ENCODE results near the gene RBM18.

The RBM18 gene

GRCh38 chr9:122264360-122265148 lies at the start of gene RBM18, which contains the start of gene MRRF:
RBM18 (minus strand) TSS chr9:122264840; CDS start chr9:122261492, 3,348 bp downstream.
MRRF (plus strand) TSS chr9:122264882; CDS start chr9:122270892, 6,010 bp downstream.
- peak; percentile 94 to 96 for DNase-seq

GRCh38 chr9:122314165-122314564 lies 49.5 kb upstream of the RBM18 start:
- no peak for DNase-seq

DNA sequence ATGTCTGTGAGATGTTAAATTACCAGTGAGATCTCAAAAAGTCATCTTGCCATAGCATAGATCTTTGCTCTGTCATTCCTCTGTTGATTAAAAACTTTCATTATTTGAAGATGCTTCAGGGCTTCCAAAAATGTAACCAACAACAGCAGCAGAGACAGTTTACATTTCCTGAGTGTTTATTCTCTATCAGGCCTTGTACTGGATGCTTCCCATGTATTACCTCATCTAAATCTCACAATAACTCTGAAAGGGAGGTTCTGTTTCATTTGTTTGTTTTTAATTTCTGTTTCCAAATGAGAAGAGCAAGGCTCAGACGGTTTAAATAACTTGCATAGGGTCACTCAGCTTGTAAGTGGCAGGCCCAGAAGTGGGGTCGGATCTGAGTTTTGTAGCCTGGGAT lies 45.2 kb upstream of the RBM18 start:
- DNase-seq = no peak

DNA sequence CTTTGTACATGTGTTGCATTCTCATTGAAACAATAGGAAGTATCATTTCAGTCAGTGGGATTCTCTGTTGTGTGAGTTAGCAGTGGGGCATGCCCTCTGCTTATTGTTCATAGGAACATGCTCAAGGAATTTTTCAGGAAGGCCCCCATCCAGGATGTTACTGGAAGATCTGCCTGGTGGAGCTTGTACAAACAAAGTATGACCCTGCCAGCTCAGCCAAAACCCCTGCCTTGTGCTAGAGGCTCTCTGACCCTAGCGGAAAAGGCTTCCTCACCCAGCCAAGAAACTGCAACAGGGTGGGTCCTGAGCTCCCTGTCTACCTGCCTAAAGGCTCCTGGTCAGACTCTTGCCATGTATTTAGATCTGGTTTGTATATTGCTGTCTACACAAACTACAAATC lies 43.3 kb upstream of the RBM18 start:
- DNase-seq = no peak

DNA sequence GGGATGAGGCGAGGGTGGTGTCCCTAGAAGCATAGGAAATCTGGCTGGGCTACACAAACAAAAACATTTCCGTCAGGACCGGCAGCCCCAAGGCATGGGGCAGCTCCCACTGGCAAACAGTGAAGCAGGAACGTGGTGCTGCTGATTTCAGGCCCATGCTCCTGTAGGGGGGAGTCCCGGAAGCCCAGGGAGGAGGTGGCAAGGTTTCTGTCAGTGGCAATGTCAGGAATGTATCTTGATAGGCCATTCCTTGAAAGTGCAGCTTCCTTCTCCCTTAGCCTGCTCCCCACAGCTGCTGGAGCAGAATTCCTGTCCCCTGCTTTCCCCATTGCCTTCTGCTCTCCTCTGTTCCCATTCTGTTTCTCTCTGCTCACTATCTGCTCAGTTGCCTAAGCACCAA lies 42.4 kb upstream of the RBM18 start:
- no peak for DNase-seq

DNA sequence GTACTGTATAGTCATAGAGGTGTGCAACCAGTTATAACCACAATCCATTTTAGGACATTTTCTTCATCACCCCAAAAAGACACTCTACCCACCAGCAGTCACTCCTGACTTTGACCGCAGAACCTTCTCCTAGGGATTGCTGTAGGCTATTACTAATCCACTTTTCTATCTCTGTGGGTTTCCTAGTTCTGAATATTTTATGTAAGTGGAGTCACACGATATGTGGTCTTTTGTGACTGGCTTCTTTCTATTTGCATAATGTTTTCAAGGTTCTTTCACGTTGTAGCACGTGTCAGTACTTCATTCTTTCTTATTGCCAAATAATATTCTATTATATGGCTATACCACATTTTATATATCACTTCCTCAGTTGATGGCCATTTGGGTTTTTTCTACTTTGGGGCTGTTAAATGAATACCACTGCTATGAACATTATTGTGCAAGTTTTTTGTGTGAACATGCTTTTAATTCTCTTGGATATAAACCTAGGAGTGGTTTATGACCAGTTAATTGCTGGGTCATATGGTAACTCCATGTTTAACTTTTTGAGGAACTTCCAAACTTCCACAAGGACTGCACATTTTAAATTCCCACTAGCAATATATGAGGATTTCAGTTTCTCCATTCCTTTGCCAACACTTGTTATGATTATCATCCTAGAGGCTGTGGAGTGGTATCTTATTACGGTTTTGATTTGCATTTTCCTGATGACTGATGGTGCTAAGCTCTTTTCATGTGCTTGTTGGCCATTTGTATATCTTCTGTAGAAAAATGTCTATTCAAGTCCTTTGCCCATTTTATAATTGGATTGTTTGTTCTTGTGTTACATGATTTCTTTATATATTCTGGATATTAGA lies 37.8 kb upstream of the RBM18 start:
- no peak for DNase-seq

DNA sequence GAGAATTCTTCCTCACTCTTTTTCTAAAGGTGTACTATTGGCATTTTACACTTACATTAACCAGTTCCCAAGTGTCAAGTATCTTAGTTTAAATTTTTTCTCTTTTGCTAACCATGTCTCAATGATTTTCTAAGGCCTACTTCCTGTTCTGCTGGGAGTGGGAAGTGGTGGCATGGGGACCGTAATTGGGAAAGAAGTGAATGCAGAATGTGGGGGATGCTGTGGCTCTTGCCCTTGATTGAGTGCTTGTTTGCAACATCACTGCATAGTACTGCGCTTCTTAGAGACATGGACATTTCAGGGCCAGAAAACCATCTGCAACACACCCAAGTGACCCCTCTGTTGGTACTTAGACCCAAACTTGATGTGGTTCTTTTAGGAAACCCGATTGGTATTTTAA lies 32.9 kb upstream of the RBM18 start:
- DNase-seq = no peak

DNA sequence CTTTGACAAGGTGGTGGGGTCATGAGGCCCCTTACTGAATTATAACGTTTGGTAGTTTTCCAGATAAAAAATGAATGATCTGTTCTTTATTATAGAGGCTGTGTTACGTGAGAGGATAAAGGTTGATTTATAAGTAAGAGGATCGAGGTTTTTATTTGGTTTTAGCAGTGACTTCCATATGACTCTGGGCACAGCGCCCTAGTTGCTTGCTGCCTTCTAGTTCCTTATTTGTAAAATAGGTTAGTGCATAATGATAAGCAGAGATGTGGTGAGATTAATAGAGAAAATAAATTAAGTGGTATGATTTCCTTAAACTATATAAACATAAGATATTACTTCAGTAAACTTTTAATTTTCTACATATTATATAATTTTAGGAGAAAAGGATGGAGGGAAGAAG lies 29.9 kb upstream of the RBM18 start:
- DNase-seq = no peak

GRCh38 chr9:122291458-122291857 lies 26.8 kb upstream of the RBM18 start:
- DNase-seq = no peak

GRCh38 chr9:122287214-122287720 lies 22.6 kb upstream of the RBM18 start:
- DNase-seq = no peak

GRCh38 chr9:122286764-122287163 lies 22.1 kb upstream of the RBM18 start:
- no peak for DNase-seq

DNA sequence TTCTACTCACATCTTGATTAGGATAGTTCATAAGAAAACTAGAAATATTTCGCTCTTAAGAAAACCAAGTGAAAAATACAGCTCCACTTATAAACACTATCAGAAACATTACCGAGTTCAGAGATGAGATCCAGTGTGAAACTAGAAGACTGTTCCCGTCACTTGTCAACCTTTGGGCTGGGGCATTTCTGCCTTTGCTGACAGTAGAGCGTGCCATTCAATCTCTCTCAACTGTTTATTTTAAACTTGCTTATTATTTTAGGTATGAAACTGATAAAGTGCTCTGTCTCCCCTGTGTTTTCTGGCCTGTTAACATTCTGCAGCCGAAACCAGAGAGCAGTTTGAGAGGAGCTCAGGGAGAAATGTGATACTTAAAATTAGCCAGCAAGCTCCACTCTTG lies 16.7 kb upstream of the RBM18 start:
- DNase-seq = no peak

DNA sequence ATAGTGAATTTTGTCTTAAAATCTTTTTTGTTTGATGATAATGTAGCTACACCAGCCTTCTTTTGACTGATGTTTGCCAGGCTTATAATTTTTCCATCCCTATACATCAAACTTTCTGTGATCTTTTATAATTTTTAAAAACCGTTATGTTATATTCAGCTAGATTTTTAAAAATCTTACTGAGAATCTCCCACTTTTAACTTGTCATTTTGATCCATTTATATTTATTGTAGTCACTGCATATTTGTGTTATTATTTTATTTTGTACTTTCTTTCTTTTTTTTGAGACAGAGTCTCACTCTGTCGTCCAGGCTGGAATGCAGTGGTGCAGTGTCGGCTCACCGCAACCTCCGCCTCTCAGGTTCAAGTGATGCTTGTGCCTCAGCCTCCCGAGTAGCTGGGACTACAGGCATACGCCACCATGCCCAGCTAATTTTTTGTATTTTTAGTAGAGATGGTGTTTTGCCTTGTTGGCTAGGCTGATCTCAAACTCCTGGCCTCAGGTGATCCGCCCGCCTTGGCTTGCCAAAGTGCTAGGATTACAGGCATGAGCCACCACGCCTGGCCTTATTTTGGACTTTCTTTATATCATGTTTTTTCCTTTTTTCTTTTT lies 12.8 kb upstream of the RBM18 start:
- no peak for DNase-seq

GRCh38 chr9:122276096-122276495 lies 11.5 kb upstream of the RBM18 start:
- no peak for DNase-seq

GRCh38 chr9:122274055-122274454 lies 9.4 kb upstream of the RBM18 start:
- no peak for DNase-seq

- no peak for DNase-seq
Observed at GRCh38 chr9:122268041-122268814, 3.6 kb upstream of the RBM18 start.

DNA sequence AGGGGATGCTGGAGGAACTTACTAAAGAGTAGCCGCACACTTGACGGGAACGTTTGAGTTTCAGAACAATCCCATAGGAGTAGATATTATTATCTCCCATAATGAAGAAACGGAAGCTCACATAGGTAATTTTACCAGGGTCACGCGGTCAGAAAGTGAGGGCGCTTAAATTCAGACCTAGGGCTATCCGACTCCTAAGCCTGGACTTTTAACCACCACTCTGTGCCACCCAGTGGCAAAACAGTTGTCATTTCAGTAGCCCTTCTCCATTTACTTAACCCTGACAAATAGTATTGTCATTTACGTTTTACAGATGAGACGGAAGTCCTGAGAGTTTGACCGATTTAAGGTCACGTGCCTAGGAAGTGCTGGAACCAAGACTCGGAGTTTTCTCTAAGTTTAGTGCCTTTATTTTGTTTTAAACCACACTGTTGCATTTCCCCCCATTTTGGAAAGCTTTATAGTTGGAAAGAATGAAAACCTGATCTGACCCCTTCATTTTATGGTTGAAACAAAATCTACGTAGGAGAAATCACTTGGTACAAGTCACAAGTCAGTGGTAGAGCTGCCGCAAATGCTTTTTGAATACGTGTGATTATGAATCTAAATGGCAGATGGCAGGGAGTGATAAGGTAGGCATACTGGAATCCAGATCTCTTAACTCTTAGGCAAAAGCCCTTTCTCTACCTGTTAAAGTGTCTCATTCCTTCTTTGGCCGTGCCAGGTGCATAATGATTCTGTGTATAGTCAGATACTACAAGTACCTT lies 692 bp upstream of the RBM18 start:
- DNase-seq = no peak

- no peak for DNase-seq
Observed at GRCh38 chr9:122263699-122264349, 816 bp downstream of the RBM18 start.

- no peak for DNase-seq
Observed at GRCh38 chr9:122262073-122262472, 2.6 kb downstream of the RBM18 start.

GRCh38 chr9:122261469-122261881 lies 3.2 kb downstream of the RBM18 start:
- DNase-seq = no peak

GRCh38 chr9:122258886-122259415 lies 5.7 kb downstream of the RBM18 start:
- no peak for DNase-seq
